NB4 (cell line): Measurements from ENCODE around the gene ADI1.

Source experiments
- CTCF ChIP-seq: IDR thresholded peaks from one replicate; pipeline ENCODE4 v1.5.1; 2012; ENCODE audit warnings: low read depth, low read length
- MAX ChIP-seq: IDR thresholded peaks from 2 replicates; pipeline ENCODE4 v1.6.1; 2011; ENCODE audit warnings: low read depth, low read length
- POLR2A ChIP-seq: IDR thresholded peaks from 2 replicates; pipeline ENCODE4 v1.6.1; 2011; ENCODE audit warnings: mild to moderate bottlenecking; ENCODE audit not compliant: insufficient read length; ENCODE audit errors: extremely low read depth

GRCh38 chr2:3476985-3477327 lies 42.4 kb downstream of the ADI1 start:
- no peak for TF ChIP-seq POLR2A
- TF ChIP-seq CTCF: no peak
- no peak for TF ChIP-seq MAX
